Activated gamma-delta T cell (primary cell): ENCODE measurements around the gene DHRSX.
"Not testable (repeated sequence)": the region's sequence is repeated elsewhere in the genome, so short reads cannot be mapped to it uniquely, and the experiment has no call there.

Experiments used
- DNase-seq: peaks from one replicate; lab custom pipeline; 2025; lab: John Stamatoyannopoulos, UW

The DHRSX gene

GRCh38 chrX:2456091-2456490 is 44.7 kb downstream of the DHRSX start:
- not testable (repeated sequence) for DNase-seq

GRCh38 chrX:2454620-2455019 is 46.2 kb downstream of the DHRSX start:
- not testable (repeated sequence) for DNase-seq

GRCh38 chrX:2452799-2453198 is 48.0 kb downstream of the DHRSX start:
- no peak for DNase-seq

- DNase-seq: no peak
Observed at GRCh38 chrX:2452317-2452784, 48.4 kb downstream of the DHRSX start.

GRCh38 chrX:2451501-2452316 is 49.1 kb downstream of the DHRSX start:
- no peak for DNase-seq

GRCh38 chrX:2450681-2451080 is 50.1 kb downstream of the DHRSX start:
- DNase-seq: no peak

- DNase-seq: no peak
Observed at GRCh38 chrX:2449135-2449886, 51.5 kb downstream of the DHRSX start.

- DNase-seq: no peak
Observed at GRCh38 chrX:2447484-2447883, 53.3 kb downstream of the DHRSX start.

GRCh38 chrX:2446815-2447214 is 54.0 kb downstream of the DHRSX start:
- no peak for DNase-seq

GRCh38 chrX:2445662-2446623 is 54.8 kb downstream of the DHRSX start:
- no peak for DNase-seq

GRCh38 chrX:2442694-2443093 is 58.1 kb downstream of the DHRSX start:
- no peak for DNase-seq

GRCh38 chrX:2441466-2441865 is 59.3 kb downstream of the DHRSX start:
- no peak for DNase-seq

- no peak for DNase-seq
Observed at GRCh38 chrX:2439613-2440012, 61.2 kb downstream of the DHRSX start.

GRCh38 chrX:2435465-2435864 is 65.3 kb downstream of the DHRSX start:
- no peak for DNase-seq

- DNase-seq: no peak
Observed at GRCh38 chrX:2434270-2435163, 66.3 kb downstream of the DHRSX start.

GRCh38 chrX:2432298-2432863 is 68.4 kb downstream of the DHRSX start:
- no peak for DNase-seq

GRCh38 chrX:2430265-2430825 is 70.4 kb downstream of the DHRSX start:
- no peak for DNase-seq

GRCh38 chrX:2427737-2428136 is 73.0 kb downstream of the DHRSX start:
- DNase-seq: no peak

- no peak for DNase-seq
Observed at GRCh38 chrX:2427147-2427546, 73.6 kb downstream of the DHRSX start.

- DNase-seq: no peak
Observed at GRCh38 chrX:2426289-2426882, 74.4 kb downstream of the DHRSX start.
